GM21825 (cell line): Measurements from ENCODE around the gene CALM3.

Experiments used
- ATAC-seq: cut with Tn5 transposase; IDR thresholded peaks from one replicate; pipeline ENCODE4 v1.9.1; 2021; ENCODE audit warnings: mild to moderate bottlenecking, moderate library complexity; ENCODE audit not compliant: unreplicated experiment

CALM3 gene

DNA sequence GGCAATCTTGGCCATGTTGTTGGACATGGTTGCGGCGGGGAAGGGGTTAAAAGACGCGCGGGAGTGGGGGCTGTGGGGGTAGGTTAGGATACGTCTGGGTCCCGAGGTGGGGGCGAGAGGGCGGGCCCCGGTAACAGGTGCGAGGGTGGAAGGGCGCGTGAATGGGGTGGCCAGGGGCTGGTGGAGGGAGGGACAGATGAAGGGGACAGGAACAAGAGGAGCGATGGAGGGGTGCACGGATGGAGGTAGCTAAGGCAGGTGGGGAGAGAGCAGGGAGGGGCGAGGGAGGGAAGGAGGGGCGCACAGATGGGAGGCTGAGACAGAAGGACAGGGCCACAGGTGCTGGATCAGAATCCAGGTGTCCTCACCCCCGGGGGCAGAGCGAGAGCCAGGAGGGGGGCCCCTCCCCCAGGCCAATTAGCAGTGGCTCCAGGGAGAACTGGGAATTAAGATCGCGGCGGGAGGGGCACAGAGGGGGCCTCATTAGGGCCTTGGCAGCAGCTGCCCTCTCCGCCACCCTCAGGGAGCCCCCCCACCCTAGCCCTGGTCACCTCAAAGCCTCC, 33.6 kb downstream of the CALM3 start:
- no peak for ATAC-seq

DNA sequence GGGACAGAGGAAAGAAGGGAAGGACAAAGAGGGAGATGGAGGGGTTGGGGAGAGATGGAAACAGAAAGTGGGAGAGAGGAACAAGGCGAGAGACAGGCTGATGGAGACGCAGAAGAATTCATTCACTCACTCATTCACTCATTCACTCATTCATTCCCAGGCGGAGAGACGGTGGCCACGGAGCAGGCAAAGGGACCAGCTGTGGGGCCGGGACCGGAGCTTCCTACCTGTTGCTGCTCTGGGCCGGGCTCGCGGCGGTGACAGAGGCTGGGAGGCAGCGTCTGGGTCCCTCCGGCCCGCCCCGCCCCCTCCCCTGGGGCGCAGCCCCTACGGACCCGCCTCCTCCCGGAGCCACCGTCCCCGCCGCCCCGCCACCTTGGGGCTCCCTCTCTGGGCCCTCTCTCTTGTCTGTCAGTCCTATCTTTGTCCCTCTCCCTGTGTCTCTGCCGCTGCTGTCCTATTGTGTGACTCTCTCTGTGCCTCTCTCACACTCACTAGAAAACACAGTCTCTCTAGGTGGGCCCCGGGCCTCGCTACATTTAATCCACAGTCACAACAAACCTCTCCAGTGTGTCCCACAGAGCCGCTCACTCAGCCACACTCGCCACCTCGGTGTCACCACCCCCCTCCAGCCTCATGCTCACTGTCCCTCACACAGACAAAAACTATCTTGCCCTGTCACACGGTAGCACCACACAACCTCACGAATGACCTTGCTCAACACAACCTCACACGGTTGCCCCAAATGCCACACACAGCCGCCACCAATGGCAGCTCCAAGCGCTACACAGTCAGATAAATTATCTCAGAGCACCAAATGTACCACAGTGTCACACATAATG, 35.0 kb downstream of the CALM3 start, which contains the start of gene GNG8:
GNG8 (minus strand) TSS at position 283 of the 842 bp plus-strand sequence. CDS start 1,520 bp downstream, outside the sequence.
- no peak for ATAC-seq

DNA sequence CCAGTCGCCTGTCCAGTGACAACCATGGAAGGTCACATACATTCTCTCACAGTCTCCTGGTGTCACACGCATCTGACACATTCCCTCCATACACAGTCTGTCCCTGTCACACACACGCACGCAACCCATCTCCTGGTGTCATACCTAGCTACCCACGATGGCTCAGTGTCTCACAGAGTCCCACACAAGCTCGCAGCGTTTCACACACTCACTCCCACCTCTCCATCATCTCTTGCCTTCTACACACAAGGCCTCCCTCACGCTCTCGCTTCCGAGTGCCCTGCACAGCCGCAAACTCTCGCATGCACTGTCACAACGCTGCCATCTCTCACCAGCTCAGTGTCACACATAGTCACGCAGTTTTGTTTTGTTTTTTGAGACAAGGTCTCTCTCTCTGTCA, 36.1 kb downstream of the CALM3 start:
- no peak for ATAC-seq

GRCh38 chr19:46639358-46640182, 38.4 kb downstream of the CALM3 start:
- ATAC-seq = no peak

- ATAC-seq = no peak
These were observed 39.5 kb downstream of the CALM3 start for GRCh38 chr19:46640656-46641055.

- ATAC-seq = no peak
These were observed 43.6 kb downstream of the CALM3 start for GRCh38 chr19:46644720-46645119.

- ATAC-seq = no peak
These were observed 45.3 kb downstream of the CALM3 start for GRCh38 chr19:46646402-46646801.

DNA sequence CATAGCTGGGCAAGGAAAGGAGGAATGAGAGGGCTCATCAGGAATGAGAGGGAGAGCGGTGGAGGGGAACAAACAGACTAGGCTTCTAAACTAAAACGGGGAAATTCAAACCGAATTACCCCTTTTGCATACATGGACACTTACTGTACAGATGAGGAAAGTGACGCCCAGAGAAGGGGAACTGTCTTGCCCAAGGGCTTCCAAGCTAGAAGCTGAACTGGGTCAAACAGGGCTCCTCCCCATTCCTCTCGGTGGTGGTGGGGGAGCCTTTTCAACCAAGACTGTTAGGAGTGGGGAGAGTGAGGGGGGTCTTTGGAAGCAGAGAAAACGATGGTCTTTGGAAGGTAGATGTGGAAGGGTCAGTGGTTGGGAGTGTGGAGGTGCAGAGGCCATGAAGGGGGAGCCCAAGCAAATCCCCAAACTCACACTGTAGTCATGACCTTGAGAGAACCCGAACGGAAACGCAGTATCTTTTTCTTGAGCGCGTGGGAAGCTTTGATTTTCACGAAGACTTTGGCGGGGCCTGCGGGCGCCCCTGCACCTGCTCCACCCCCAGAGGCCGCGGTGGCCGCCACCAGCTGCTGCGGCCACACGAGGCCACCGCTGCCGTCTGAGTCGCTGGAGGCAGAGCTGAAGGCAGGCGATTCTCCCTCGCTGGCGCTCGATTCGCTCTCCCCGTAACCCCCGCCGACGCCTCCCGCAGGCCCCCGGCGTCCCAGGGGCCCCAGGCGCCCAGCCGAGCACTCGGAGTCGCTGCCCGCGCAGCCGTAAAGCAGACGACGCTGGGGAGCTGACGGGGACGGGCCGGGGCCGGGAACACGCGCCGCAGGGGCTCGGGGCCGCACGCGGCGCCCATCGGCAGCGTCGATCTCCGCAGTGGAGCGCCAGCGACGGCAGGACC, 47.2 kb downstream of the CALM3 start:
- no peak for ATAC-seq

GRCh38 chr19:46648961-46649960, 48.1 kb downstream of the CALM3 start:
- no peak for ATAC-seq

DNA sequence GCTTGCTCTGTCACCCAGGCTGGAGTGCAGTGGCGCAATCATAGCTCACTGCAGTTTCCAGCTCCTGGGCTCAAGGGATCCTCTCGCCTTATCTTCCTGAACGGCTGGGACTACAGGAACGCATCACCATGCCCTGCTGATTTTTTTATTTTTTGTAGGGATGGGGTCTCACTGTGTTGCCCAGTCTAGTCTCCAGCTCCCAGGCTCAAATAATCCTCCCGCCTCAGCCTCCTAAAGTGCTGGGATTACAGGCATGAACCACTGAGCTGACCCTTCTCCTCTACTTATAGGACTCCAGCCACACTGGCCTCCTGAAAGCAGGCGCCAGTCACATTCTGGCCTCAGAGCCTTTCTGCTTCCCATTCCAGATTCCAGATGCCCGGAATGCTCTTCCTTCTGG, 49.3 kb downstream of the CALM3 start:
- no peak for ATAC-seq

GRCh38 chr19:46654621-46655152, 53.6 kb downstream of the CALM3 start:
- ATAC-seq = no peak

GRCh38 chr19:46656541-46656940, 55.4 kb downstream of the CALM3 start:
- no peak for ATAC-seq

GRCh38 chr19:46659151-46660007, 58.2 kb downstream of the CALM3 start:
- ATAC-seq = no peak

- ATAC-seq = no peak
These were observed 58.9 kb downstream of the CALM3 start for GRCh38 chr19:46660008-46660517.
